H1 (cell line): ENCODE data around the gene GPR39.

Experiments
- EP300 ChIP-seq, 2 experiments: IDR thresholded peaks; 1 replicate in 1 of 2; 2 replicates in 1 of 2; pipeline ENCODE4 v1.6.1; 2011 to 2012; ENCODE audit warnings: low read depth in 2 of 2, low read length in 2 of 2, mild to moderate bottlenecking in 2 of 2, borderline replicate concordance in 1 of 2, inconsistent platforms in 1 of 2, moderate library complexity in 1 of 2
- POLR2A ChIP-seq, 2 experiments: IDR thresholded peaks; 1 replicate in 1 of 2; 2 replicates in 1 of 2; pipeline ENCODE4 v1.6.1; 2011; ENCODE audit warnings: low read depth in 2 of 2, low read length in 2 of 2, mild to moderate bottlenecking in 2 of 2; ENCODE audit errors: control extremely low read depth in 1 of 2
- POLR2AphosphoS5 ChIP-seq: IDR thresholded peaks from 2 replicates; pipeline ENCODE4 v1.6.1; 2011; ENCODE audit warnings: low read depth, low read length
- ZNF274 ChIP-seq: IDR thresholded peaks from 2 replicates; pipeline ENCODE4 v1.7.0; 2012; ENCODE audit warnings: low read length, borderline replicate concordance; ENCODE audit errors: extremely low read depth
- TF ChIP-seq, protein P1 (sequence below), 3 experiments: IDR thresholded peaks; 1 replicate in 2 of 3; 2 replicates in 1 of 3; pipeline versions ENCODE4 v1.5.1 to v1.6.1; 2011; ENCODE audit warnings: low read length in 3 of 3, mild to moderate bottlenecking in 3 of 3, inconsistent platforms in 2 of 3, low read depth in 1 of 3, moderate library complexity in 1 of 3; ENCODE audit not compliant: insufficient read depth in 1 of 3; ENCODE audit errors: control extremely low read depth in 1 of 3

GRCh38 chr2:132559921-132560320 lies 143.3 kb downstream of the GPR39 start:
- TF ChIP-seq, protein P1, sequence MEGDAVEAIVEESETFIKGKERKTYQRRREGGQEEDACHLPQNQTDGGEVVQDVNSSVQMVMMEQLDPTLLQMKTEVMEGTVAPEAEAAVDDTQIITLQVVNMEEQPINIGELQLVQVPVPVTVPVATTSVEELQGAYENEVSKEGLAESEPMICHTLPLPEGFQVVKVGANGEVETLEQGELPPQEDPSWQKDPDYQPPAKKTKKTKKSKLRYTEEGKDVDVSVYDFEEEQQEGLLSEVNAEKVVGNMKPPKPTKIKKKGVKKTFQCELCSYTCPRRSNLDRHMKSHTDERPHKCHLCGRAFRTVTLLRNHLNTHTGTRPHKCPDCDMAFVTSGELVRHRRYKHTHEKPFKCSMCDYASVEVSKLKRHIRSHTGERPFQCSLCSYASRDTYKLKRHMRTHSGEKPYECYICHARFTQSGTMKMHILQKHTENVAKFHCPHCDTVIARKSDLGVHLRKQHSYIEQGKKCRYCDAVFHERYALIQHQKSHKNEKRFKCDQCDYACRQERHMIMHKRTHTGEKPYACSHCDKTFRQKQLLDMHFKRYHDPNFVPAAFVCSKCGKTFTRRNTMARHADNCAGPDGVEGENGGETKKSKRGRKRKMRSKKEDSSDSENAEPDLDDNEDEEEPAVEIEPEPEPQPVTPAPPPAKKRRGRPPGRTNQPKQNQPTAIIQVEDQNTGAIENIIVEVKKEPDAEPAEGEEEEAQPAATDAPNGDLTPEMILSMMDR (IDR thresholded peaks at IDR 0.05; ENCODE audit: control extremely low read depth in 1 of 3, insufficient read depth in 1 of 3, low read depth in 1 of 3, low read length in 3 of 3), result no peak
- no peak for TF ChIP-seq POLR2A (IDR thresholded peaks at IDR 0.05; ENCODE audit: control extremely low read depth in 1 of 2, low read depth in 2 of 2, low read length in 2 of 2)
- no peak for TF ChIP-seq EP300 (IDR thresholded peaks at IDR 0.05; ENCODE audit: borderline replicate concordance in 1 of 2, low read depth in 2 of 2, low read length in 2 of 2)
- TF ChIP-seq ZNF274, result no peak
- no peak for TF ChIP-seq POLR2AphosphoS5
